Measurements from ENCODE around the gene DNAH12.
A peak's percentile ranks its signal among the peaks of the same experiment; 100 is the strongest.
"Not testable (repeated sequence)": the region's sequence is repeated elsewhere in the genome, so short reads cannot be mapped to it uniquely, and the experiment has no call there.

Gene DNAH12

GRCh38 chr3:57397175-57398026, 146.7 kb downstream of the DNAH12 start:
- DNase-seq: peak; percentile 5 to 24 (median 10)

- DNase-seq: no peak
Observed at GRCh38 chr3:57393977-57394376, 150.2 kb downstream of the DNAH12 start.

- no peak for DNase-seq
Observed at GRCh38 chr3:57391767-57392166, 152.4 kb downstream of the DNAH12 start.

GRCh38 chr3:57389271-57389670, 154.9 kb downstream of the DNAH12 start:
- DNase-seq: no peak

- DNase-seq: no peak
Observed at GRCh38 chr3:57386307-57386706, 157.8 kb downstream of the DNAH12 start.

GRCh38 chr3:57385498-57385897, 158.6 kb downstream of the DNAH12 start:
- DNase-seq: no peak

GRCh38 chr3:57383838-57384237, 160.3 kb downstream of the DNAH12 start:
- no peak for DNase-seq

- DNase-seq: no peak
Observed at GRCh38 chr3:57383406-57383805, 160.7 kb downstream of the DNAH12 start.

GRCh38 chr3:57382933-57383332, 161.2 kb downstream of the DNAH12 start:
- DNase-seq: no peak

- no peak for DNase-seq
Observed at GRCh38 chr3:57370341-57370740, 173.8 kb downstream of the DNAH12 start.

- not testable (repeated sequence) for DNase-seq
Observed at GRCh38 chr3:57365089-57365488, 179.1 kb downstream of the DNAH12 start.

GRCh38 chr3:57356275-57356674, 187.9 kb downstream of the DNAH12 start:
- not testable (repeated sequence) for DNase-seq

GRCh38 chr3:57354768-57355167, 189.4 kb downstream of the DNAH12 start:
- no peak for DNase-seq

GRCh38 chr3:57350271-57350670, 193.9 kb downstream of the DNAH12 start:
- DNase-seq: no peak

- DNase-seq: not testable (repeated sequence)
Observed at GRCh38 chr3:57339071-57339642, 205.0 kb downstream of the DNAH12 start.

GRCh38 chr3:57338272-57339070, 205.7 kb downstream of the DNAH12 start:
- not testable (repeated sequence) for DNase-seq

- DNase-seq: no peak
Observed at GRCh38 chr3:57335283-57335938, 208.7 kb downstream of the DNAH12 start.

GRCh38 chr3:57331078-57331610, 213.0 kb downstream of the DNAH12 start:
- no peak for DNase-seq

GRCh38 chr3:57326498-57326897, 217.6 kb downstream of the DNAH12 start:
- not testable (repeated sequence) for DNase-seq

- no peak for DNase-seq
Observed at GRCh38 chr3:57314204-57314603, 229.9 kb downstream of the DNAH12 start.

- DNase-seq: no peak
Observed at GRCh38 chr3:57309769-57310360, 234.3 kb downstream of the DNAH12 start.

GRCh38 chr3:57303520-57303919, 240.6 kb downstream of the DNAH12 start:
- DNase-seq: not testable (repeated sequence)

Data from activated CD4-positive, CD25-positive, alpha-beta regulatory T cell (primary cell).